Stimulated activated CD8-positive, alpha-beta memory T cell treated with anti-CD3 and anti-CD28 coated beads, Interleukin-4, amount 100 ng/mL, for 24 hours (primary cell): ENCODE results near the gene SRGAP1.

Experiments
- DNase-seq: peaks from one replicate; pipeline ENCODE4 v3.0.0-alpha.2; 2020; ENCODE audit warnings: low read depth

Gene SRGAP1

GRCh38 chr12:63844391-63845341 lies at the start of gene SRGAP1:
SRGAP1 (plus strand) TSS chr12:63844700; CDS start chr12:63844817, 117 bp downstream.
- no peak for DNase-seq

DNA sequence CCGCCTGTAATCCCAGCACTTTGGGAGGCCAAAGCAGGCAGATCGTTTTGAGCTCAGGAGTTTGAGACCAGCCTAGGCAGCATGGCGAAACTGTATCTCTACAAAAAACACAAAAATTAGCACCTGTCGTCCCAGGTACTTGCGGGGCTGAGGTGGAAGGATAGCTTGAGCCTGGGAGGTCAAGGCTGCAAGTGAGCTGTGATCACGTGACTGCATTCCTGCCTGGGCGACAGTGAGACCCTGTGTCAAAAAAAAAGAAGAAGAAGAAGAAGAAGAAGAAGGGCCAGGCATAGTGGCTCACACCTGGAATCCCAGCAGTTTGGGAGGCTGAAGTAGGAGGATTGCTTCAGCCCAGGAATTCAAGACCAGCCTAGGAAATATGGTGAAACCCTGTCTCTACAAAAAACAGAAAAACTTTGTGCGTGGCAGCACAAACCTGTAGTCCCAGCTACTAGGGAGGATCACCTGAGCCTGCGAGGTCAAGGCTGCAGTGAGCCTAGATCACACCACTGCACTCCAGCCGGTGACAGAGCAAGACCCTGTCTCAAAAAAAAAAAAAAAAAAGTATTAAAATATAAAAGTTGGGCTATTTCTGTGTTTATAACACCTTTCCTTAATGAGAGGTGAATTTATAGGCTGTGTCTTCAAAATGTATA lies 49.3 kb upstream of the SRGAP1 start:
- DNase-seq: no peak

DNA sequence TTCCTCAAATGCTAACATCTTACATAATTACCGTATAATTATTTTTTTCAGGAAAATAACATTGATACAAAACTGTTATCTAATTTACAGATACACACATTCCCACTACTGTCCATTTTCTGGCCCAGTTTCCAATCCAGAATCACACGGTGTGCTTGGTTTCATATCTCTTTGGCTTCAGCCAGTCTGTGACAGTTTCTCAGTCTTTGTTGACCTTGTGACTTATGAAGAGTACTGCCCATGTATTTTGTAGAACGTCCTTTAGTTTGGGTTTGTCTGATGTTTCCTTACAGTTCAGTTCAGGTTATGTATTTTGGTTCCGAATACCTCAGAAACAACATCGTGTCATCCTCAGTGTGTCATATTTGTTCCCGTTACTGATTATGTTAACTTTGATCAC lies 48.6 kb upstream of the SRGAP1 start:
- no peak for DNase-seq

DNA sequence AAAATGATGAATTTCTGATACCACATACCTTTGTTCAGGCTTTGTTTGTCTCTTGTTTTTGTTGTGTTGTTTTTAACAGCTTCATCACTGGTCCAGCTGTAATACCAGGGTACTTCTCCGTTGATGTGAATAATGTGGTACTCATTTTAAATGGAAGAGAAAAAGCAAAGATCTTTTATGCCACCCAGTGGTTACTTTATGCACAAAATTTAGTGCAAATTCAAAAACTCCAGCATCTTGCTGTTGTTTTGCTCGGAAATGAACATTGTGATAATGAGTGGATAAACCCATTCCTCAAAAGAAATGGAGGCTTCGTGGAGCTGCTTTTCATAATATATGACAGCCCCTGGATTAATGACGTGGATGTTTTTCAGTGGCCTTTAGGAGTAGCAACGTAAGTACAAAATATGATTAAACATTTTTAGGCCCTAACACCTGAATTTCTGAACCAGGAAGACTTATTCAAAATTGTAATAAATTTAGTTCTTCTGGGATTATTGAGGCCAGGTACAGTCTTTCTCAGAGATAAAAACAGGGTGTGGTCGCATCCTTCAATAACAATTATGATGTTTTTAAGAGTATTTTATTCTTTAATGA lies 42.4 kb upstream of the SRGAP1 start:
- no peak for DNase-seq

DNA sequence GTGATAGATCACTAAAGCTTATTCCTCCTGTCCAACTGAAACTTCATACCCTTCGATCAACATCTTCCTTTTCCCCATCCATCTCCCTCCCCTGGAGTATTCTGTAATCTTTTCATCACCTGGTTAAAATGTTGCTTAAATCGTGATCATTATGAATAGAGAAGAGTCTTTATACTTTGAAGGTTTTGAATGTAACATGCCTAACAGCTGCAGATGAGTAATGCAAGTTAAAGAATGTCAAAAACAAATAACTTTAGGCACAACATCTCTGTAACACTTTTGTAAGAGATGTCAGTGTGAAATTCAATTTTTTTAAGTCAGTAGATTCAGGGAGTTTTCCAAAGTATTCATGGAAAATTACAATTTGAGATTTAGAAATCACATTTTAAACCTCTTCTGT lies 39.8 kb upstream of the SRGAP1 start:
- DNase-seq: no peak

- DNase-seq: no peak
Observed at GRCh38 chr12:63805704-63806672, 38.5 kb upstream of the SRGAP1 start.

- DNase-seq: no peak
Observed at GRCh38 chr12:63808631-63809030, 35.9 kb upstream of the SRGAP1 start.

- no peak for DNase-seq
Observed at GRCh38 chr12:63809566-63809965, 34.9 kb upstream of the SRGAP1 start.

GRCh38 chr12:63811334-63811733 lies 33.2 kb upstream of the SRGAP1 start:
- no peak for DNase-seq

GRCh38 chr12:63811755-63812154 lies 32.7 kb upstream of the SRGAP1 start:
- no peak for DNase-seq

DNA sequence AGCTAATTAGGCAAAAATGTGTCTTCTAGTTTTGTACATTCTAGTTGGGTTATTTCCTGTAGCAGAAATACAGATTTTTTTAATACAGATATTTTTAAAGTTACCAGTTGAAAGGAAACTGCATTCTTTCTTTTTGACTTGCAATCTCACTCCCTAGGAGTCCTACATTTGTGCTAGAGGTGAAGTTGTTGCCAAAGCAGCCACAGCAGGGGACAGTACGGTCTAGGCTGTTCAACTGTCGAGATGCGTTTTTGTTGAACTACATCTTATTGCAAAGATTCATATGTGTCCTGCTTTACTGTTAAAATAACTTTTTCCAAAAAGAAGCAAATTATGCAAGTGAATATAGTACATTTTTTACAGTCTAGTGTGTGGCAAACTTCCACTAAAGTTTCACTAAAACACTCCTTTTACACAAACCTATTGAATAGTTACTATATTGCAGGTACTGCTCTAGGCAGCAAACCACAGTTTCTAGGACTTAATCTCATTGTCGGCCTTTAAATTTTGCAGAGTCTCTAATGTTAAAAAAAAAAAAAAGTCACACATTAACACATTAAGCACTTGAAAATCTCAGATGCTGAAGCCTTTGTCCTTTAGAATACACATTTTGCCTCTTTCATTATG lies 30.2 kb upstream of the SRGAP1 start:
- no peak for DNase-seq

DNA sequence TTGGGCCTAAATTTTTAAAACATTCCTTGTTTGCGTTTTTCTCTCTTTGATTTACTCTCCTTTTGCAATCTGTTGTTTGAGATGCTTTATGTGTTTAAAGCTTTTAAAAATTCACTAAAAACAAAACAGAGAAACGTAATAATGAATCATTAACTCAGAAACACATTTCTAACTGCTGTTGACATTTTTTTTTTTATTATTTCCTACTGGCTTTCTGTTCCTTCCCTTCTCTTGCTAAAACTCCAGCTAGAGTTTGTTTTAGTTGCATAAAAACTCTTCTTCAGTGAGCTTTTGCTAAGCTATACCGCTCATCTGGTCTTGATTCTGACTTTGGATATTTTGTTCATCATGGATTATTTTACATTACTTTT lies 29.0 kb upstream of the SRGAP1 start:
- no peak for DNase-seq

DNA sequence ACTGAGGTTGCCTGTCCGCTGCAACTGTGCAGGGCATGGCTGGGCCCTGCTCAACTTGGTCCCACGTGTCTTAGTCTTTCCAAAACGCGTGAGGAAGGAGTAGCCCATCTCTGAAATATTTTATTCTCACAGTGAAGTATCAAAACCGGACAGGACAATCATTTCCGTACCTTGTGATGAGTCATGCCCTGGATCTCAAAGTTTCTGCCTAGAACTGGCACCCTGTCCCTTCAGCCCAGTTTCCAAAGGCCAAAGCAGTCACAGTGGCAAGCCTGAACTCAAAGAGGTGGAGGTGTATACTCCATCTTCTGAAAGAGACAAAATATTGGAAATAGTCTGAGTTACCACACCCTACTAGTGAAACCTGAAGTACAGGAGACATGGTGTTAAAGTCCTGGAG lies 28.5 kb upstream of the SRGAP1 start:
- no peak for DNase-seq

DNA sequence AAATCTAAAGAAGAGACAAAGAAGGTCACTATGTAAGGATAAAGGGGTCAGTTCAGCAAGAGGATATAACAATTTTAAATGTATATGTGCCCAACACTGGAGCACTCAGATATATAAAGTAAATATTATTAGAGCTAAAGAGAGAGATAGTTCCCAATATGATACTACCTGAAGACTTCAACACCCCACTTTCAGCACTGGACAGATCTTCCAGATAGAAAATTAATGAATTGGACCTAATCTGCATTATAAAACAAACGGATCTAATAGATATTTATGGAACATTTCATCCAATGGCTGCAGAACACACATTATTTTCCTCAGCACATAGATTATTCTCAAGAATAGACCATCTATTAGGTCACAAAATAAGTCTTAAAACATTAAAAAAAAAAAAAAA lies 24.1 kb upstream of the SRGAP1 start:
- DNase-seq: no peak

DNA sequence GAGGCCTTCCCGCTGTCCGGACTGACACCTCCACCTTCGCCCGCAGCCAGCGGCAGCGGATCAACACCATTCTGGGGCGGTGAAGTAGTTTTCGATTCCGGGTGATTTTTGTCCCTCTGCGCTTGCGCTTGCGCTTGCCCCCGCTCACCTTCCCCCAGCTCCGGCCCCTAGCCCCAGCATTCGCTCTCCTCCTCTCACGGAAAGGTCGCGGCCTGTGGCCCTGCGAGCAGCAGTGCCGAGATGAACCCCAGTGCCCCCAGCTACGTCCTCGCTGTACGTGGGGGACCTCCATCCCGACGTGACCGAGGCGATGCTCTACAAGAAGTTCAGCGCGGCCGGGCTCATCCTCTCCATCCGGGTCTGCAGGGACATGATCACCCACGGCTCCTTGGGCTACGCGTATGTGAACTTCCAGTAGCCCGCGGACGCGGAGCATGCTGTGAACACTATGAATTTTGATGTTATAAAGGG lies 22.7 kb upstream of the SRGAP1 start:
- no peak for DNase-seq

DNA sequence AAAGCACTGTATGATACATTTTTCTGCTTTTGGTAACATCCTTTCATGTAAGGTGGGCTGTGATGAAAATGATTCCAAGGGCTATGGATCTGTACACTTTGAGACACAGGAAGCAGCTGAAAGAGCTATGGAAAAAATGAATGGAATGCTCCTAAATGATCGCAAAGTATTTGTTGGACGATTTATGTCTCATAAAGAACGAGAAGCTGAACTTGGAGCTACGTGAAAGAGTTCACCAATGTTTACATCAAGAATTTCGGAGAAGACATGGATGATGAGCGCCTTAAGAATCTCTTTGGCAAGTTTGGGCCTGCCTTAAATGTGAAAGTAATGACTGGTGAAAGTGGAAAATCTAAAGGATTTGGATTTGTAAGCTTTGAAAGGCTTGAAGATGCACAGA lies 22.1 kb upstream of the SRGAP1 start:
- no peak for DNase-seq

DNA sequence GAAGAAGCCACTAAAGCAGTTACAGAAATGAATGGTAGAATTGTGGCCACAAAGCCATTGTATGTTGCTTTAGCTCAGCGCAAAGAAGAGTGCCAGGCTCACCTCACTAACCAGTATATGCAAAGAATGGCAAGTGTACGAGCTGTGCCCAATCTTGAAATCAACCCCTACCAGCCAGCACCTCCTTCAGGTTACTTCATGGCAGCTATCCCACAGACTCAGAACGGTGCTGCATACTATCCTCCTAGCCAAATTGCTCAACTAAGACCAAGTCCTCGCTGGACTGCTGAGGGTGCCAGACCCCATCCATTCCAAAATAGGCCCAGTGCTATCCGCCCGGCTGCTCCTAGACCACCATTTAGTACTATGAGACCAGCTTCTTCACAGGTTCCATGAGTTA lies 21.5 kb upstream of the SRGAP1 start:
- no peak for DNase-seq

GRCh38 chr12:63826006-63826585 lies 18.4 kb upstream of the SRGAP1 start:
- no peak for DNase-seq

- no peak for DNase-seq
Observed at GRCh38 chr12:63828867-63829266, 15.6 kb upstream of the SRGAP1 start.

DNA sequence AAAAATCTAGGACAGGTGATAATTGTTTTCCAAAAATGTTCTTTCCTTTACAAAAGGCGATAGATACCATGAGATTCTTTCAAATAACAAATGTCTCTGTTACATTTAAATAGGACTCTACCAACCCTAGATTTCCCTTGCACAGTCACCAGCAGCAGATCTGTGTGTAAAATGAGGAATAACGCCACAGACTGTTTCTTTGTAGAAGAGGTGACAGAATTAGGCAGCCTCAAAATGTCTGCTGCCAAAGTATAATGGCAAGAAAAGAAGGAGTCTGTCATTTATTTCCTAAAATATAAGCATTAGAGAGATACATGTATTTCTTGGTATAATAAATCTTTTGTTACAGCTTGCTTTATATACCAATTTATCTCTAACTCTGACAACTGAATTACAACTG lies 8.5 kb upstream of the SRGAP1 start:
- DNase-seq: no peak

GRCh38 chr12:63836936-63837335 lies 7.6 kb upstream of the SRGAP1 start:
- DNase-seq: no peak
